ENCODE data around the gene NUDC.
A peak's percentile ranks its signal among the peaks of the same experiment; 100 is the strongest.
"Not testable (repeated sequence)": the region's sequence is repeated elsewhere in the genome, so short reads cannot be mapped to it uniquely, and the experiment has no call there.

NUDC gene

DNA sequence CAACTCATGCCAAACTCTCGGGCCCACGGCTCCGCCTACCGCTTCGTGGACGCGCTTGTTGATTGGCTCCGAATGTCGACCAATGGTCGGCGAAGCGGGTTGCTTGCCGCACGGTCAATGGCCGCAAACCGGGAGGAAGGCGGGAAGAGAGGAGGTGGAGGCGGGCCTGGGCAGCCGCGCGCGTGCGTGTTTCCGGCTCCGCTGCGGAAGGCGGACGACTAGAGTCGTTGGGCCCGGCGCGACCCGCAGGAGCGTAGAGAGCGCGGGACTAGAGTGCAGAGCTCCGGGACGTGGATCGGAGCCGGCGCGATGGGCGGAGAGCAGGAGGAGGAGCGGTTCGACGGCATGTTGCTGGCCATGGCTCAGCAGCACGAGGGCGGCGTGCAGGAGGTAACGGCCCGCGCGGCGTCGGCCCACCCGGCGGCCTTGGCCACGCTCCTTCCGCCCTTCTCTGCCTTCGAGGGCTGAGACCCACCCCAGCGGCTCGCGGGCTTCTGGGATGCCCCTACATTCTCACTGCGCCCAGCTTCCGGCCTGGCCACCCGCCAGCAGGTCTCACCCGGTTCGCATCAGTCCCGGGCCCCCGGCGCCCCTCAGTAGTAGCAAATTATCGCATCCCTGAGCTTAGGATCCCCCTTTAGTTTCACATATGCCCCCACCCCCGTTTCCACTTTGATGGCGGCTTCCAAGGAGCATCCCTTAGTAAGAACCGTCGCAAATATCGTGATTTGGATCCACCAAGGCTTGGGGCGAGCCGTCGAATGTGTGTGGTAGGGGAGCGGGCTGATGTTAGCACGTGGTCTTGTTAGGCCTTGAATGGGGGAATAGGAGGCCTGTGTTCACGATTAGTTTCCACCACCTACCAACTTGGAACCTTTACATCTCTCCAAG is at the start of gene NUDC:
Gene NUDC (plus strand): TSS at position 204 of the 891 bp plus-strand sequence. CDS start 106 bp downstream, at position 310.
- TF ChIP-seq, protein P1, sequence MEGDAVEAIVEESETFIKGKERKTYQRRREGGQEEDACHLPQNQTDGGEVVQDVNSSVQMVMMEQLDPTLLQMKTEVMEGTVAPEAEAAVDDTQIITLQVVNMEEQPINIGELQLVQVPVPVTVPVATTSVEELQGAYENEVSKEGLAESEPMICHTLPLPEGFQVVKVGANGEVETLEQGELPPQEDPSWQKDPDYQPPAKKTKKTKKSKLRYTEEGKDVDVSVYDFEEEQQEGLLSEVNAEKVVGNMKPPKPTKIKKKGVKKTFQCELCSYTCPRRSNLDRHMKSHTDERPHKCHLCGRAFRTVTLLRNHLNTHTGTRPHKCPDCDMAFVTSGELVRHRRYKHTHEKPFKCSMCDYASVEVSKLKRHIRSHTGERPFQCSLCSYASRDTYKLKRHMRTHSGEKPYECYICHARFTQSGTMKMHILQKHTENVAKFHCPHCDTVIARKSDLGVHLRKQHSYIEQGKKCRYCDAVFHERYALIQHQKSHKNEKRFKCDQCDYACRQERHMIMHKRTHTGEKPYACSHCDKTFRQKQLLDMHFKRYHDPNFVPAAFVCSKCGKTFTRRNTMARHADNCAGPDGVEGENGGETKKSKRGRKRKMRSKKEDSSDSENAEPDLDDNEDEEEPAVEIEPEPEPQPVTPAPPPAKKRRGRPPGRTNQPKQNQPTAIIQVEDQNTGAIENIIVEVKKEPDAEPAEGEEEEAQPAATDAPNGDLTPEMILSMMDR (conservative IDR thresholded peaks at IDR 0.05; ENCODE audit: low read depth, low read length): no peak
- peak within 1 kb of the TSS; percentile 89 for H3K4me2 ChIP-seq
- H3K27ac ChIP-seq: peak within 1 kb of the TSS; percentile 68
- H2AFZ ChIP-seq (ENCODE audit: low read depth): peak within 1 kb of the TSS; percentile 70
- no peaks in the 10 kb centered on the region for H4K20me1 ChIP-seq (ENCODE audit: insufficient read depth)
- H3K36me3 ChIP-seq (ENCODE audit: insufficient read depth): peaks cover 7% of the 10 kb centered on the region; the same call in 1 of the 2 replicates
- peaks cover 24% of the 10 kb centered on the region for H3K4me1 ChIP-seq (ENCODE audit: low read depth, poor library complexity, severe bottlenecking)
- H3K4me3 ChIP-seq (IDR thresholded peaks at IDR 0.05; ENCODE audit: insufficient read depth, low read depth, low read length): peak within 1 kb of the TSS; percentile 82
- H3K79me2 ChIP-seq (ENCODE audit: insufficient read depth, low read depth): peaks cover 36% of the 10 kb centered on the region
- H3K27me3 ChIP-seq (ENCODE audit: insufficient read depth, low read depth): no peaks in the 10 kb centered on the region
- H3K9ac ChIP-seq: peak within 1 kb of the TSS; percentile 91

DNA sequence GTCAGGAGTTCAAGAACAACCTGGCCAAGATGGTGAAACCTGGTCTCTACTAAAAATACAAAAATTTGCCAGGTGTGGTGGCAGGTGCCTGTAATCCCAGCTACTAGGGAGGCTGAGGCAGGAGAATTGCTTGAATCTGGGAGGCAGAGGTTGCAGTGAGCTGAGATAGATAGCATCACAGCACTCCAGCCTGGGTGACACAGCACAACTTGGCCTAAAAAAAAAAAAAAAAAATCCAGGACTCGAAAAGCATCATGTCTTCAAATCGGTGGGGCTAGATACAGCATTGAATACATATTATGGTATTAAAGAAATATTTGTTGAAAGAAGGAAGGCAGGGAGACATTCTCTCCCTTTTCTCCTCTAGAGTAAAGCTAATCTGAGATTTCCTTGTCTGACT is 48.4 kb upstream of the NUDC start:
- H3K9ac ChIP-seq; H3K79me2 ChIP-seq (ENCODE audit: insufficient read depth, low read depth); H2AFZ ChIP-seq (ENCODE audit: low read depth); H3K4me2 ChIP-seq; H3K27me3 ChIP-seq (ENCODE audit: insufficient read depth, low read depth); H3K36me3 ChIP-seq (ENCODE audit: insufficient read depth); H3K27ac ChIP-seq; H3K4me3 ChIP-seq (IDR thresholded peaks at IDR 0.05; ENCODE audit: insufficient read depth, low read depth, low read length); H3K4me1 ChIP-seq (ENCODE audit: low read depth, poor library complexity, severe bottlenecking); H4K20me1 ChIP-seq (ENCODE audit: insufficient read depth): not testable (repeated sequence)

DNA sequence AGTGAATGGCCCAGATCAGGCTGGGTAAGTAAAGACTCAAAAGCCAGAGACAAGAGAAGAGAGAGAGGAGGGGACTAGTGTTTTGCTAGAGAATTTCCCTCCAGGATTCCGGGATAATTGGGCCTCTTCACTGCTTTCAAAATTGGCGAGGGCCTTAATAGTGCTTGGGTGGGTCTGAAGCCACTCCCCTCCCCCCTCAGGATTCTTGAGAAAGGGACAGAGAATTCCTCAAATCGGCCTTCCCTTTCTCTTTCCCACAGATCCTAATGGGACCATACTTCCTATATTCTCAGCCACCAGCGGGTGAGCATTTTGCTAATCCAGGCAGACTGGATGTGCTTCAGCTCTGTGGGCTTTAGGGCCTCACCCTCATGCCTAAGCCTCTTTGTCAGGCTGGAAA is 46.6 kb upstream of the NUDC start:
- Histone ChIP-seq H2AFZ (ENCODE audit: low read depth) (no peak overlapping the region), H3K4me1 (ENCODE audit: low read depth, poor library complexity, severe bottlenecking) (peaks cover 8% of the 10 kb centered on the region), H3K4me2 (no peak overlapping the region), H3K79me2 (ENCODE audit: insufficient read depth, low read depth) (no peaks in the 10 kb centered on the region), H3K9ac (no peak overlapping the region), H3K27ac (no peak overlapping the region), H3K36me3 (ENCODE audit: insufficient read depth) (no peaks in the 10 kb centered on the region), H3K27me3 (ENCODE audit: insufficient read depth, low read depth) (no peaks in the 10 kb centered on the region), H4K20me1 (ENCODE audit: insufficient read depth) (no peaks in the 10 kb centered on the region), H3K4me3 (IDR thresholded peaks at IDR 0.05; ENCODE audit: insufficient read depth, low read depth, low read length) (no peak overlapping the region)
- TF ChIP-seq, protein P1 (conservative IDR thresholded peaks at IDR 0.05; ENCODE audit: low read depth, low read length): no peak

DNA sequence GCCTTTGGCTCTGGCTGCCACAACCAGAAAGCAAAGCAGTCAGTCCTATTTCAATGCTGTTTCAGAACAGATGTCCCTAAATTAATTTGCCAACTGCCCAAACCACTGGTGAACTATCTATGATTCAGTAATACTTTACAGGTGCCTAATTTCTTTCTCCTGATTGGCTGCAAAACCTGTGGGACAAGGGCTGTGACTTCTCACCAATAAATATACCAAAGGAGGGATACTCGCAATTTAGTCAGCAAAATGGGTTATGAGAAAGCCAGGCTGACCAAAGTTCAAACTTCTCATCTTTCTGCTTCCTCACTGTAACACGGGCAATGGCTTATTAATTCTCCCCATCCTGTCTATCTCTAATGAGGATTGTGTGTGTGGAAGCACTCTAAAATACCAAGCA is 44.2 kb upstream of the NUDC start:
- Histone ChIP-seq H2AFZ (ENCODE audit: low read depth) (no peak overlapping the region), H3K27me3 (ENCODE audit: insufficient read depth, low read depth) (no peaks in the 10 kb centered on the region), H3K4me3 (IDR thresholded peaks at IDR 0.05; ENCODE audit: insufficient read depth, low read depth, low read length) (no peak overlapping the region), H4K20me1 (ENCODE audit: insufficient read depth) (no peaks in the 10 kb centered on the region), H3K4me1 (ENCODE audit: low read depth, poor library complexity, severe bottlenecking) (peaks cover 8% of the 10 kb centered on the region), H3K79me2 (ENCODE audit: insufficient read depth, low read depth) (no peaks in the 10 kb centered on the region), H3K36me3 (ENCODE audit: insufficient read depth) (no peaks in the 10 kb centered on the region), H3K9ac (no peak overlapping the region), H3K27ac (no peak overlapping the region), H3K4me2 (no peak overlapping the region)
- TF ChIP-seq, protein P1 (conservative IDR thresholded peaks at IDR 0.05; ENCODE audit: low read depth, low read length): no peak

DNA sequence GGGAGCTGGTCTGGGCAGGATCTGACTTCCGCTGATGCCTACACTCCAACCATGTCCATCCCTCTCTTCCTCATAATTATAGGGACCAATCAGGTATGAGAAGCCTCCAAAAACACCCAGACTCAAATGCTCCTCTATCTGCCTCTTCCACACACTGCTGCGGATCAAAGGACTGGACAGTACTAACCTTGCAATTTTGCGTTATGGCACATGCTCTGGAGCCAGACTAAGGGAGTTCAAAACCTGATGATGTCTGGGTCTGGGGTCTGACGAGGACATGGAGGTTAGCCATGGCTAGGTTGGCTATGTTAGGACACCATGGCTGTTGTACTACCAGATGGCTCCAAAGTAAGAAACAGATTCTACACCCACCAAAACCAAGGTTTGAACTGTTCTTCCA is 41.8 kb upstream of the NUDC start:
- no peaks in the 10 kb centered on the region for H3K27me3 ChIP-seq (ENCODE audit: insufficient read depth, low read depth)

DNA sequence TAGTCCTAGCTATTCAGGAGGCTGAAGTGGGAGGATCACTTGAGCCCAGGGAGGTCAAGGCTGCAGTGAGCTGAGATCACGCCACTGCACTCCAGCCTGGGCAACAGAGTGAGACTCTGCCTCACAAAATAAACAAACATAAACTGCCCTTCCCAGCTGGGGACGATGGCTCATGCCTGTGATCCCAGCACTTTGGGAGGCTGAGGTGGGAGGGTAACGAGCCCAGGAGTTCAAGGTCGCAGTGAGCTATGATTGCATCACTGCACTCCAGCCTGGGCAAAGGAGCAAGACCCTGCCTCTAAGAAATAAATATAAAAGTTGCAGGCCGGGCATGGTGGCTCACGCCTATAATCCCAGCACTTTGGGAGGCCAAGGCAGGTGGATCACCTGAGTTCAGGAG is 39.9 kb upstream of the NUDC start:
- H3K4me1 ChIP-seq (ENCODE audit: low read depth, poor library complexity, severe bottlenecking); H3K4me3 ChIP-seq (IDR thresholded peaks at IDR 0.05; ENCODE audit: insufficient read depth, low read depth, low read length): not testable (repeated sequence)

More for the DNA sequence above, 41.8 kb upstream of the NUDC start:
- H3K4me3 ChIP-seq (IDR thresholded peaks at IDR 0.05; ENCODE audit: insufficient read depth, low read depth, low read length): no peak overlapping the region
- no peak overlapping the region for H2AFZ ChIP-seq (ENCODE audit: low read depth)
- TF ChIP-seq, protein P1 (conservative IDR thresholded peaks at IDR 0.05; ENCODE audit: low read depth, low read length): no peak
- no peak overlapping the region for H3K27ac ChIP-seq
- no peaks in the 10 kb centered on the region for H3K79me2 ChIP-seq (ENCODE audit: insufficient read depth, low read depth)
- H4K20me1 ChIP-seq (ENCODE audit: insufficient read depth): no peaks in the 10 kb centered on the region
- no peak overlapping the region for H3K9ac ChIP-seq
- no peaks in the 10 kb centered on the region for H3K36me3 ChIP-seq (ENCODE audit: insufficient read depth)
- H3K4me2 ChIP-seq: no peak overlapping the region
- H3K4me1 ChIP-seq (ENCODE audit: low read depth, poor library complexity, severe bottlenecking): peaks cover 8% of the 10 kb centered on the region

More for the DNA sequence above, 39.9 kb upstream of the NUDC start:
- H3K27ac ChIP-seq; H3K9ac ChIP-seq; H3K27me3 ChIP-seq (ENCODE audit: insufficient read depth, low read depth); H4K20me1 ChIP-seq (ENCODE audit: insufficient read depth); H3K4me2 ChIP-seq; H2AFZ ChIP-seq (ENCODE audit: low read depth); H3K36me3 ChIP-seq (ENCODE audit: insufficient read depth); H3K79me2 ChIP-seq (ENCODE audit: insufficient read depth, low read depth): not testable (repeated sequence)
